Endothelial cell of umbilical vein (primary cell): ENCODE results near the gene CRTC1. TPM values are rescaled to one million over a fixed set of nuclear protein-coding genes. Genes with fewer than 3 reads are reported as not detected.

Experiments used
- BruUV-seq: library from RNA; stranded (reverse); fragments of 400-500 nt; replicated peaks from 2 replicates; lab custom pipeline; 2021; lab: Mats Ljungman, UMichigan
- CTCF ChIA-PET: fragments of 300-600, 350-600 bp; sonication (Branson Sonifier 250); formaldehyde crosslinking; loops from one replicate; lab custom pipeline; 2021; ENCODE audit warnings: antibody characterized with exemption, inconsistent platforms; lab: Charles Lee
- POLR2A ChIA-PET: fragments of 300-600, 350-600 bp; sonication (Branson Sonifier 250); formaldehyde crosslinking; loops from one replicate; lab custom pipeline; 2021; ENCODE audit warnings: antibody characterized with exemption, inconsistent platforms; lab: Charles Lee
- DNase-seq: peaks from one replicate; pipeline ENCODE4 v3.0.0-alpha.2; 2011; ENCODE audit warnings: low read depth, low spot score
- FAIRE-seq: peaks from 2 replicates; lab custom pipeline; 2011; peaks lifted over from hg19 to GRCh38; lab: Jason Lieb, UNC
- H2AFZ ChIP-seq: 2 replicates; pipeline ENCODE4 v1.6.0; 2012; ENCODE audit warnings: low read depth, low read length, control low read depth, inconsistent platforms
- H3K27ac ChIP-seq: 2 replicates; pipeline ENCODE4 v1.5.1; 2011; ENCODE audit warnings: low read depth, mild to moderate bottlenecking, control low read depth, low read length, moderate library complexity; ENCODE audit not compliant: insufficient read depth
- H3K27me3 ChIP-seq, 2 experiments: 2 replicates each; pipeline versions ENCODE4 v1.6.0 to v1.6.1; 2011; ENCODE audit warnings: low read length in 2 of 2, mixed read lengths in 1 of 2; ENCODE audit not compliant: control insufficient read depth in 2 of 2, insufficient read depth in 2 of 2
- H3K36me3 ChIP-seq, 2 experiments: 2 replicates in 1 of 2; 3 replicates in 1 of 2; pipeline ENCODE4 v1.5.1; 2011; ENCODE audit warnings: low read length in 2 of 2, mild to moderate bottlenecking in 1 of 2, moderate library complexity in 1 of 2; ENCODE audit not compliant: control insufficient read depth in 2 of 2, insufficient read depth in 2 of 2; ENCODE audit errors: extremely low read depth in 1 of 2
- H3K4me1 ChIP-seq: 3 replicates; pipeline ENCODE4 v1.5.1; 2011; ENCODE audit warnings: mild to moderate bottlenecking, low read length; ENCODE audit not compliant: control insufficient read depth, insufficient read depth; ENCODE audit errors: extremely low read depth
- H3K4me2 ChIP-seq: 2 replicates; pipeline ENCODE4 v1.6.1; 2011; ENCODE audit warnings: low read length, control low read depth, mixed read lengths; ENCODE audit not compliant: insufficient read depth
- H3K4me3 ChIP-seq, 3 experiments: fragments of 200-600 bp in 1 of 3; sonication (generic), shearing (Covaris generic) in 1 of 3; replicated peaks in 1 of 3; 2 replicates each; pipeline ENCODE4 v1.5.1; 2011 to 2016; ENCODE audit warnings: control low read depth in 3 of 3, low read length in 3 of 3, mild to moderate bottlenecking in 2 of 3, inconsistent platforms in 1 of 3, low read depth in 1 of 3, moderate library complexity in 1 of 3; ENCODE audit not compliant: insufficient read depth in 1 of 3
- H3K79me2 ChIP-seq: 2 replicates; pipeline ENCODE4 v1.6.0; 2012; ENCODE audit warnings: low read length, inconsistent platforms; ENCODE audit not compliant: control insufficient read depth, insufficient read depth
- H3K9ac ChIP-seq: replicated peaks from 2 replicates; pipeline ENCODE3; 2011; ENCODE audit warnings: low read length, control low read depth; ENCODE audit not compliant: insufficient read depth; ENCODE audit errors: extremely low read depth
- H3K9me1 ChIP-seq: replicated peaks from 3 replicates; pipeline ENCODE4 v1.6.0; 2011; ENCODE audit warnings: mild to moderate bottlenecking, low read length; ENCODE audit not compliant: control insufficient read depth, insufficient read depth; ENCODE audit errors: extremely low read depth
- H3K9me3 ChIP-seq: replicated peaks from 2 replicates; pipeline ENCODE4 v1.5.1; 2012; ENCODE audit warnings: low read length, inconsistent platforms; ENCODE audit not compliant: control insufficient read depth, insufficient read depth
- H4K20me1 ChIP-seq: replicated peaks from 2 replicates; pipeline ENCODE3; 2011; ENCODE audit warnings: mild to moderate bottlenecking, low read length; ENCODE audit not compliant: control insufficient read depth, insufficient read depth; ENCODE audit errors: extremely low read depth
- EZH2 ChIP-seq: IDR thresholded peaks from 2 replicates; pipeline ENCODE4 v1.6.1; 2012; ENCODE audit warnings: borderline replicate concordance, low read depth, mild to moderate bottlenecking, moderate library complexity, low read length, inconsistent platforms; ENCODE audit not compliant: severe bottlenecking
- FOS ChIP-seq: IDR thresholded peaks from 2 replicates; pipeline ENCODE4 v1.6.1; 2011; ENCODE audit warnings: mild to moderate bottlenecking, low read length, moderate library complexity, borderline replicate concordance; ENCODE audit not compliant: insufficient read depth
- GATA2 ChIP-seq: IDR thresholded peaks from 2 replicates; pipeline ENCODE4 v1.7.0; 2011; ENCODE audit warnings: low read depth, mild to moderate bottlenecking, moderate library complexity, mixed read lengths, low read length; ENCODE audit not compliant: insufficient read length, insufficient read depth
- JUN ChIP-seq: IDR thresholded peaks from 2 replicates; pipeline ENCODE4 v1.6.1; 2011; ENCODE audit warnings: borderline replicate concordance, low read depth; ENCODE audit not compliant: insufficient read length, insufficient read depth
- MYC ChIP-seq: IDR thresholded peaks from one replicate; pipeline ENCODE4 v1.6.1; 2011; ENCODE audit warnings: mild to moderate bottlenecking, low read depth, low read length
- POLR2A ChIP-seq: IDR thresholded peaks from 2 replicates; pipeline ENCODE4 v1.6.1; 2012; ENCODE audit warnings: low read depth, mild to moderate bottlenecking, control low read depth, low read length
- POLR2AphosphoS5 ChIP-seq: IDR thresholded peaks from 2 replicates; pipeline ENCODE4 v1.6.1; 2012; ENCODE audit warnings: low read depth, mild to moderate bottlenecking, control low read depth, low read length, moderate library complexity; ENCODE audit not compliant: insufficient read depth
- dilution Hi-C: fragments of 300-500 bp; cut with MboI; formaldehyde crosslinking; loops from one replicate; pipeline ENCODE4 v1.15.0; 2019; ENCODE audit warnings: low sequenced_read_pairs; ENCODE audit not compliant: extremely low pct_ligation_motif_present
- intact Hi-C: fragments of 100-400 bp; cut with micrococcal nuclease; formaldehyde crosslinking; loops from one replicate; pipeline ENCODE4 v1.10.0; 2022
- polyA plus RNA-seq, 4 experiments: library from polyadenylated mRNA; depleted of rRNA in 3 of 4; stranded (reverse) in 3 of 4; unstranded in 1 of 4; fragments of >200 nt; gene quantifications; 2 replicates each; pipeline versions ENCODE4 v1.2.1 to v1.2.3, GENCODE V29; 2011 to 2012; ENCODE audit warnings: missing spikeins in 1 of 4
- total RNA-seq: library from RNA; stranded (reverse); gene quantifications from 2 replicates; pipeline ENCODE4 v1.2.3, GENCODE V29; 2021
- TF ChIP-seq, protein P1 (sequence below): IDR thresholded peaks from 2 replicates; pipeline ENCODE4 v1.6.1; 2011; ENCODE audit not compliant: insufficient read depth, insufficient read length
- TF ChIP-seq, protein P2 (sequence below), 2 donors: IDR thresholded peaks; 1 replicate in 1 of 2; 2 replicates in 1 of 2; pipeline ENCODE4 v1.5.1; 2011; ENCODE audit warnings: low read length in 2 of 2, mild to moderate bottlenecking in 2 of 2, moderate library complexity in 2 of 2, control low read depth in 1 of 2, inconsistent platforms in 1 of 2, low read depth in 1 of 2; ENCODE audit not compliant: insufficient read depth in 1 of 2; ENCODE audit errors: extremely low read depth in 1 of 2

CRTC1 gene
- total and polyA plus RNA-seq, 2 donors (not counting 3 experiments of a cell fraction or from before 2014, with no cell fraction given) = 4.2 to 11.4 TPM

DNA sequence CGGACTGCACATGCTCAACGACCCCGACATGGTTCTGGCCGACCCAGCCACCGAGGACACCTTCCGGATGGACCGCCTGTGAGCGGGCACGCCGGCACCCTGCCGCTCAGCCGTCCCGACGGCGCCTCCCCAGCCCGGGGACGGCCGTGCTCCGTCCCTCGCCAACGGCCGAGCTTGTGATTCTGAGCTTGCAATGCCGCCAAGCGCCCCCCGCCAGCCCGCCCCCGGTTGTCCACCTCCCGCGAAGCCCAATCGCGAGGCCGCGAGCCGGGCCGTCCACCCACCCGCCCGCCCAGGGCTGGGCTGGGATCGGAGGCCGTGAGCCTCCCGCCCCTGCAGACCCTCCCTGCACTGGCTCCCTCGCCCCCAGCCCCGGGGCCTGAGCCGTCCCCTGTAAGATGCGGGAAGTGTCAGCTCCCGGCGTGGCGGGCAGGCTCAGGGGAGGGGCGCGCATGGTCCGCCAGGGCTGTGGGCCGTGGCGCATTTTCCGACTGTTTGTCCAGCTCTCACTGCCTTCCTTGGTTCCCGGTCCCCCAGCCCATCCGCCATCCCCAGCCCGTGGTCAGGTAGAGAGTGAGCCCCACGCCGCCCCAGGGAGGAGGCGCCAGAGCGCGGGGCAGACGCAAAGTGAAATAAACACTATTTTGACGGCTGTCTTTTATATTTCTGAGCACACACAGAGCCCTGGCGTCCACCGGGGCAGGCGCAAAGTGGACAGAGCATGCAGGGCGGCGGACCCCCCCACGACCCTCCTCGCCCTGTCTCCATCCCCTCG, 94.0 kb downstream of the CRTC1 start:
- H3K36me3 ChIP-seq = no peaks in the 10 kb centered on the region
- no peaks in the 10 kb centered on the region for H3K79me2 ChIP-seq
- no TSS peak for BruUV-seq
- POLR2A ChIA-PET = no interaction called here
- no peak overlapping the region for H3K27ac ChIP-seq
- FAIRE-seq (no peak), DNase-seq (no peak)
- H3K9me1 ChIP-seq = no peaks in the 10 kb centered on the region
- dilution Hi-C loops (no loop called here), intact Hi-C loops (no loop called here)
- no peak overlapping the region for H2AFZ ChIP-seq
- no peak overlapping the region for H3K9ac ChIP-seq
- H3K27me3 ChIP-seq = peaks cover 3 to 10% of the 10 kb centered on the region in 2 experiments
- CTCF ChIA-PET = interaction anchor here (0.8 to 1.8 kb wide), 2 partner anchors 15 to 70 kb away, joined by 3 to 5 read pairs; no protein-coding TSS in a partner anchor
- H3K4me2 ChIP-seq = no peak overlapping the region
- H3K4me3 ChIP-seq = no peak overlapping the region
- no peak for TF ChIP-seq JUN
- TF ChIP-seq, protein P1, sequence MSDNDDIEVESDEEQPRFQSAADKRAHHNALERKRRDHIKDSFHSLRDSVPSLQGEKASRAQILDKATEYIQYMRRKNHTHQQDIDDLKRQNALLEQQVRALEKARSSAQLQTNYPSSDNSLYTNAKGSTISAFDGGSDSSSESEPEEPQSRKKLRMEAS = no peak
- TF ChIP-seq, protein P2, sequence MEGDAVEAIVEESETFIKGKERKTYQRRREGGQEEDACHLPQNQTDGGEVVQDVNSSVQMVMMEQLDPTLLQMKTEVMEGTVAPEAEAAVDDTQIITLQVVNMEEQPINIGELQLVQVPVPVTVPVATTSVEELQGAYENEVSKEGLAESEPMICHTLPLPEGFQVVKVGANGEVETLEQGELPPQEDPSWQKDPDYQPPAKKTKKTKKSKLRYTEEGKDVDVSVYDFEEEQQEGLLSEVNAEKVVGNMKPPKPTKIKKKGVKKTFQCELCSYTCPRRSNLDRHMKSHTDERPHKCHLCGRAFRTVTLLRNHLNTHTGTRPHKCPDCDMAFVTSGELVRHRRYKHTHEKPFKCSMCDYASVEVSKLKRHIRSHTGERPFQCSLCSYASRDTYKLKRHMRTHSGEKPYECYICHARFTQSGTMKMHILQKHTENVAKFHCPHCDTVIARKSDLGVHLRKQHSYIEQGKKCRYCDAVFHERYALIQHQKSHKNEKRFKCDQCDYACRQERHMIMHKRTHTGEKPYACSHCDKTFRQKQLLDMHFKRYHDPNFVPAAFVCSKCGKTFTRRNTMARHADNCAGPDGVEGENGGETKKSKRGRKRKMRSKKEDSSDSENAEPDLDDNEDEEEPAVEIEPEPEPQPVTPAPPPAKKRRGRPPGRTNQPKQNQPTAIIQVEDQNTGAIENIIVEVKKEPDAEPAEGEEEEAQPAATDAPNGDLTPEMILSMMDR (IDR thresholded peaks at IDR 0.05; ENCODE audit: extremely low read depth in 1 of 2, insufficient read depth in 1 of 2, low read depth in 1 of 2, low read length in 2 of 2) = no peak
- no peak for TF ChIP-seq MYC
- TF ChIP-seq FOS = no peak
- TF ChIP-seq POLR2A = no peak
- no peak for TF ChIP-seq POLR2AphosphoS5
- TF ChIP-seq EZH2 = no peak
- TF ChIP-seq GATA2 = no peak
- H4K20me1 ChIP-seq = no peaks in the 10 kb centered on the region
- H3K4me1 ChIP-seq = no peaks in the 10 kb centered on the region
- no peaks in the 10 kb centered on the region for H3K9me3 ChIP-seq
